MM.1S (cell line): Measurements from ENCODE around the gene KRTAP10-4.

Experiments used
- CTCF ChIP-seq: fragments of 300-600 bp; sonication (generic); IDR thresholded peaks from 2 replicates; pipeline ENCODE4 v1.5.1; 2016; ENCODE audit warnings: antibody characterized with exemption, low read length, mixed read lengths
- EZH2 ChIP-seq: fragments of 300-600 bp; sonication (generic); optimal IDR thresholded peaks from 2 replicates; pipeline ENCODE3; 2017; ENCODE audit warnings: low read depth, mild to moderate bottlenecking, antibody characterized with exemption, low read length, mixed read lengths
- EZH2phosphoT487 ChIP-seq: fragments of 300-600 bp; sonication (generic); IDR thresholded peaks from 2 replicates; pipeline ENCODE4 v1.6.1; 2018; ENCODE audit warnings: antibody characterized with exemption, low read length

GRCh38 chr21:44568667-44569556 is 4.6 kb upstream of the KRTAP10-4 start:
- TF ChIP-seq CTCF (no peak), EZH2 (no peak), EZH2phosphoT487 (no peak)
